Spleen (tissue), 11 donors: Measurements from ENCODE around the gene FGFBP1. TPM values are rescaled to one million over a fixed set of nuclear protein-coding genes. Genes with fewer than 3 reads are reported as not detected.

ENCODE experiments used
- DNase-seq: peaks from one replicate; pipeline ENCODE4 v3.0.0-alpha.2; 2020
- H3K27ac ChIP-seq, 8 donors: fragments of 200-600 bp; sonication (generic) in 7 of 8; 1 replicate in 4 of 8; 2 replicates in 4 of 8; pipeline versions ENCODE4 v1.5.0 to v1.8.0; 2016 to 2021; ENCODE audit warnings: inconsistent platforms in 4 of 8, mild to moderate bottlenecking in 4 of 8, moderate library complexity in 1 of 8
- H3K27me3 ChIP-seq, 7 donors: fragments of 200-600 bp; sonication (generic) in 6 of 7; replicated peaks in 1 of 7; 1 replicate in 4 of 7; 2 replicates in 3 of 7; pipeline versions ENCODE4 v1.5.0 to v1.8.0; 2016 to 2021; ENCODE audit warnings: inconsistent platforms in 3 of 7, mild to moderate bottlenecking in 1 of 7
- H3K36me3 ChIP-seq, 6 donors: fragments of 200-600 bp; sonication (generic) in 5 of 6; 1 replicate in 4 of 6; 2 replicates in 2 of 6; pipeline versions ENCODE4 v1.5.0 to v1.8.0; 2016 to 2021; ENCODE audit warnings: inconsistent platforms in 2 of 6
- H3K4me1 ChIP-seq, 6 donors: fragments of 200-600 bp; sonication (generic) in 5 of 6; 1 replicate in 3 of 6; 2 replicates in 3 of 6; pipeline versions ENCODE4 v1.5.0 to v1.8.0; 2016 to 2021; ENCODE audit warnings: inconsistent platforms in 3 of 6
- H3K4me3 ChIP-seq, 8 donors: fragments of 200-600 bp; sonication (generic) in 7 of 8; 1 replicate in 4 of 8; 2 replicates in 4 of 8; pipeline versions ENCODE4 v1.5.0 to v1.8.0; 2016 to 2021; ENCODE audit warnings: inconsistent platforms in 4 of 8, mild to moderate bottlenecking in 4 of 8, moderate library complexity in 2 of 8
- H3K9me3 ChIP-seq, 8 donors: fragments of 200-600 bp; sonication (generic) in 7 of 8; 1 replicate in 4 of 8; 2 replicates in 4 of 8; pipeline versions ENCODE4 v1.5.0 to v1.8.0; 2016 to 2021; ENCODE audit warnings: inconsistent platforms in 4 of 8
- POLR2A ChIP-seq, 3 donors: fragments of 450-650 bp; IDR thresholded peaks; one replicate each; pipeline ENCODE4 v1.5.1; 2017; ENCODE audit warnings: antibody characterized with exemption in 3 of 3, mild to moderate bottlenecking in 1 of 3
- POLR2AphosphoS5 ChIP-seq, 3 donors: sonication (generic); formaldehyde crosslinking; IDR thresholded peaks; one replicate each; pipeline ENCODE4 v1.5.1; 2017; ENCODE audit warnings: antibody characterized with exemption in 3 of 3
- WGBS, 5 donors: extraction: QIAGEN DNeasy Blood & Tissue Kit in 3 of 5; methylation state at CpG; one replicate each; pipeline versions ENCODE4 v1.1.5 to v1.1.7; 2013 to 2018; 5-methylcytosine and 5-hydroxymethylcytosine counted together
- intact Hi-C: fragments of 100-400 bp; cut with DNase I; formaldehyde crosslinking; loops from one replicate; pipeline ENCODE4 v1.15.0; 2023; ENCODE audit warnings: low total_unique reads
- polyA plus RNA-seq, 3 donors: library from polyadenylated mRNA; stranded (reverse); fragments of 200-250 nt; gene quantifications; one replicate each; pipeline ENCODE4 v1.2.1, GENCODE V29; 2013
- total RNA-seq, 7 donors: library from RNA; depleted of rRNA in 3 of 7; stranded (reverse); fragments of >200 nt in 3 of 7; fragmentation: NEBNext Ultra II Directional in 4 of 7; extraction: Animal tissue kit (Norgen Biotek cat#: 25700) in 4 of 7; gene quantifications; one replicate each; pipeline versions ENCODE4 v1.1.0 to v1.2.1, GENCODE V29; 2016 to 2021
- TF ChIP-seq, protein P1 (sequence below), 11 experiments: fragments of 200-600 bp in 7 of 11; fragments of 450-650 bp in 4 of 11; sonication (generic) in 4 of 11; IDR thresholded peaks in 8 of 11; conservative IDR thresholded peaks in 3 of 11; 1 replicate in 7 of 11; 2 replicates in 4 of 11; pipeline versions ENCODE4 v1.4.0 to v1.8.0; 2016 to 2021; ENCODE audit warnings: antibody characterized with exemption in 11 of 11, inconsistent platforms in 4 of 11, mild to moderate bottlenecking in 1 of 11
- donor health status: healthy with polysubstance abuse.
- donor health status: DM: no; HTN: no; CAD: no; lungs with moderate emphysema.
- donor health status: DM: no; HTN: no; CAD: no.
- donor health status: Bipolar disorder and iron deficiency.
- donor health status: healthy.
- donor health status: DM: no; HTN: no; CAD: no.
- donor health status: DM: yes; HTN: yes; CAD: no.

Gene FGFBP1
- total and polyA plus RNA-seq, 10 donors, result 0.08 to 0.10 TPM; not detected in 8

DNA sequence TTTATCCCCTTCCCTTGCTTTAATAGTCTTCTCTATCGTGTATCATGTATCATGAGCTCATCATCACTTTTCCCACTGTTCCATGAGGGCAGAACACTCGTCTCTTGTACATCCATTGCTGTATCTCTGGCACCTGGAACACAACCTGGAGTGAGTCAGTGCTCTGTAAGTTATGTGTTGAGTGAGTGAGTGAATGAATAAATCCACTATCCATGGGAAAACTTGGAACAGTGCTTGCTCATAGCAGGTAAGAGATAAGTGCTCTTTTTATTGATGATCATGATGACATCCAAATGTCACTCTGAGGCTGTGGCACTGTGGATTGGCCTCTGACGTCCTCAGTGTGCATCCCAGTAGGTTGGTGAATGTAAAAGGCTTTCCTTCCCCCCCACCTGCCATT is 4.3 kb downstream of the FGFBP1 start:
- TF ChIP-seq, protein P1, sequence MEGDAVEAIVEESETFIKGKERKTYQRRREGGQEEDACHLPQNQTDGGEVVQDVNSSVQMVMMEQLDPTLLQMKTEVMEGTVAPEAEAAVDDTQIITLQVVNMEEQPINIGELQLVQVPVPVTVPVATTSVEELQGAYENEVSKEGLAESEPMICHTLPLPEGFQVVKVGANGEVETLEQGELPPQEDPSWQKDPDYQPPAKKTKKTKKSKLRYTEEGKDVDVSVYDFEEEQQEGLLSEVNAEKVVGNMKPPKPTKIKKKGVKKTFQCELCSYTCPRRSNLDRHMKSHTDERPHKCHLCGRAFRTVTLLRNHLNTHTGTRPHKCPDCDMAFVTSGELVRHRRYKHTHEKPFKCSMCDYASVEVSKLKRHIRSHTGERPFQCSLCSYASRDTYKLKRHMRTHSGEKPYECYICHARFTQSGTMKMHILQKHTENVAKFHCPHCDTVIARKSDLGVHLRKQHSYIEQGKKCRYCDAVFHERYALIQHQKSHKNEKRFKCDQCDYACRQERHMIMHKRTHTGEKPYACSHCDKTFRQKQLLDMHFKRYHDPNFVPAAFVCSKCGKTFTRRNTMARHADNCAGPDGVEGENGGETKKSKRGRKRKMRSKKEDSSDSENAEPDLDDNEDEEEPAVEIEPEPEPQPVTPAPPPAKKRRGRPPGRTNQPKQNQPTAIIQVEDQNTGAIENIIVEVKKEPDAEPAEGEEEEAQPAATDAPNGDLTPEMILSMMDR (IDR thresholded peaks at IDR 0.05 in 8 of 11, conservative IDR thresholded peaks at IDR 0.05 in 3 of 11), result no peak
- TF ChIP-seq POLR2AphosphoS5 (IDR thresholded peaks at IDR 0.05) (no peak), POLR2A (IDR thresholded peaks at IDR 0.05) (no peak)
- WGBS, 5 donors, result 71 to 80% (median 76%) methylated on average over 3 of the region's 3 CpGs
- H3K4me3 ChIP-seq, result no peak overlapping the region
- H3K9me3 ChIP-seq, result no peaks in the 10 kb centered on the region
- intact Hi-C loops, result no loop called here
- no peak overlapping the region for H3K27ac ChIP-seq
- DNase-seq, result no peak
- H3K36me3 ChIP-seq, result no peaks in the 10 kb centered on the region
- no peaks in the 10 kb centered on the region for H3K4me1 ChIP-seq
- peaks cover 0 to 35% (median 0%) of the 10 kb centered on the region in 7 donors for H3K27me3 ChIP-seq

DNA sequence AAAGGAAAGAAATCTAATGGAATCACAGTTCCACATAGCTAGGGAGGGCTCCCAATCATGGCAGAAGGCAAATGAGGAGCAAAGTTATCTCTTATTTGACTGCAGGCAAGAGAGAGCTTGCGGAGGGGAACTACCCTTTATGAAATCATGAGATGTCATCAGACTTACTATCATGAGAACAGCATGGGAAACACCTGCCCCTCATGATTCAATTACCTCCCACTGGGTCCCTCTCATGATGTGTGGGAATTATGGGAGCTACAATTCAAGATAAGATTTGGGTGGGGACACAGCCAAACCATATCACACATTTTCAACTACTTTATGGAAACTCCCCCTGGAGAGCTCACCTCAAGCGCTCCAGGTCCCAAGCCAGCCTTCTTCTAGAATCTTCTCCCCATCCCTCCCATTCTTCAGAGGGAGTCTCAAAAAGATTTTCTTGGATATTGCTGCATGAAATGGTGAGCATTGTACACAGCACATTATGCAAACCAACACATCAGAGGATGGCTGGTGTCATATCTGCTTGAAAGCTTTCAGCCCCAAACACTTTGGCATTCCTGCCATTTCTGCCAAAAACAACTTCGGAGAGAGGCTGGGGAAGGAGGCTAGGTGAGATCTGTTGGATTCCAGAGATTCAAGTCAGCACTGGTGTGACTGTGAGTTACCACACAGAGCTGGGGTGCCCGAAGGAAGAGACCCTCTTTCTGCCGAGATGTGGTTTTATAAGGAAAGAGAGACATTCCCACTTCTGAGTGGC is 6.9 kb downstream of the FGFBP1 start:
- no peaks in the 10 kb centered on the region for H3K36me3 ChIP-seq
- no peak for DNase-seq
- intact Hi-C loops, result no loop called here
- H3K27ac ChIP-seq, result no peak overlapping the region
- no peak overlapping the region for H3K4me3 ChIP-seq
- H3K4me1 ChIP-seq, result no peaks in the 10 kb centered on the region
- peaks cover 0 to 27% (median 0%) of the 10 kb centered on the region in 7 donors for H3K27me3 ChIP-seq
- TF ChIP-seq, protein P1 (IDR thresholded peaks at IDR 0.05 in 8 of 11, conservative IDR thresholded peaks at IDR 0.05 in 3 of 11), result no peak
- TF ChIP-seq POLR2A (IDR thresholded peaks at IDR 0.05) (no peak), POLR2AphosphoS5 (IDR thresholded peaks at IDR 0.05) (no peak)
- H3K9me3 ChIP-seq, result no peaks in the 10 kb centered on the region
- WGBS, 5 donors, result 88 to 94% (median 89%) methylated on average over 5 of the region's 5 CpGs

DNA sequence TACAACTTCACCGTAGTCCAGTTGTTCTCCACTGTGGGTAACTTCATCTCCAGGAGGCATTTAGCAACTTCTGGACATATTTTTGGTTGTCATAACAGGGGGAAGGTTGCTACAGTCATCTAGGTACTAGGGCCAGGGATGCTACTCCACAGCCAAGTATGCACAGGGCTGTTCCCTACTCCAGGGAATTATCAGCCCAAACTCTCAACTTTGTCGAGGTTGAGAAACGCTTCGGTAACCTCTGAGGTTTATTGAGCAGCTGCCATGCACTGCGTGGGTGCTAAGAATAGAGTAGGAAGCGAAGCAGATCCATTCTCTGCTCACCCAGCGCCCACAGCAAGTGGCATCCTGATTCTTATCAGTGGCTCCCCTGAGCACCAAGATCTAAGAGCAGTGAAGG is 8.2 kb downstream of the FGFBP1 start:
- TF ChIP-seq, protein P1 (IDR thresholded peaks at IDR 0.05 in 8 of 11, conservative IDR thresholded peaks at IDR 0.05 in 3 of 11), result no peak
- TF ChIP-seq POLR2A (IDR thresholded peaks at IDR 0.05) (no peak), POLR2AphosphoS5 (IDR thresholded peaks at IDR 0.05) (no peak)
- H3K27me3 ChIP-seq, result peaks cover 0 to 29% (median 0%) of the 10 kb centered on the region in 7 donors
- no peaks in the 10 kb centered on the region for H3K9me3 ChIP-seq
- no peak overlapping the region for H3K27ac ChIP-seq
- H3K36me3 ChIP-seq, result no peaks in the 10 kb centered on the region
- no peaks in the 10 kb centered on the region for H3K4me1 ChIP-seq
- WGBS, 5 donors, result 43 to 70% (median 65%) methylated on average over 7 of the region's 7 CpGs
- DNase-seq, result no peak
- H3K4me3 ChIP-seq, result no peak overlapping the region
- intact Hi-C loops, result no loop called here

DNA sequence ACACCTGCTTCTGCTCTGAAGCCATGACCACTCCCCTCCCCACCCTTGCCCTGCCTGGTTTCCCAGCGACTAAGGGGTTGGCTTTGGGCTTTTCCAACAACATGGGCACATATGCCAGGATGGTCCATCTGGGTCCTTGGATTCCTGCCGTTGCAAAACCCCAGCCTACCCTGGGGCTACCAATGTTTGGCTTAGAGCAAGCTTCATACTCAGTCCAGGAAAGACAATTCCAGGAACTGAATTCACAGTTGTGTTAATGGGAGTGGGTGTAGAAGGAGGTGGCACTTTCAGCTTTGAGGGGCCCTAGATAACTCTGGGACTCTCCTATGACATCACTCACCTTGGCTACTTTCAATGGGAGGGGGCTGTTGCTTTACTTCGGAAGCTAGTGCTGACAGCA is 9.0 kb downstream of the FGFBP1 start:
- Histone ChIP-seq H3K27me3 (peaks cover 0 to 29% (median 0%) of the 10 kb centered on the region in 7 donors), H3K4me1 (no peaks in the 10 kb centered on the region), H3K27ac (no peak overlapping the region), H3K4me3 (no peak overlapping the region), H3K36me3 (no peaks in the 10 kb centered on the region), H3K9me3 (no peaks in the 10 kb centered on the region)
- 62 to 82% (median 74%) methylated on average over 3 of the region's 3 CpGs for WGBS, 5 donors
- DNase-seq, result no peak
- TF ChIP-seq POLR2AphosphoS5 (IDR thresholded peaks at IDR 0.05), result no peak
- no peak for TF ChIP-seq POLR2A (IDR thresholded peaks at IDR 0.05)
- TF ChIP-seq, protein P1 (IDR thresholded peaks at IDR 0.05 in 8 of 11, conservative IDR thresholded peaks at IDR 0.05 in 3 of 11), result no peak
- intact Hi-C loops, result no loop called here
